SW480 (cell line): Measurements from ENCODE around the gene LRRK1.

Experiments used
- DNase-seq: peaks from one replicate; pipeline ENCODE4 v3.0.0-alpha.2; 2016; ENCODE audit warnings: low spot score

The LRRK1 gene

DNA sequence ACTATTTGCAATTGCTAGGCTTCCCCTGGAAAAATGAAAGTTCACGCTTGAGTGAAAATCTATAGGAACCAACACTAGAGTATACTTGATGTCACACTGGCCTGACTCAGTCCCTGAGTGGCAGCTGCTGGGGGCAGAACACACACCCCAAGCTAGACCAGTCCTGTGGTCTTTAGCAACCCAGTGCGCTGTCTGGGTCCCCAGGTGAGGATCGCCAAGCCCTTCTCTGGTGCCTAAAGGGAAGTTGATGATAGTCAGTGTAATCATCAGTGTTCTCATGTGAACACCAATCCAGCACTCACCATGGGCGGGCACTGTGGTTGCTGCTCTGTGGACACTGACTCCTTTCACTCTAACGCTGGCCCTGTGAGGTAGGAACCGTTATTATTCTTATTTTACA, 28.3 kb upstream of the LRRK1 start:
- no peak for DNase-seq

DNA sequence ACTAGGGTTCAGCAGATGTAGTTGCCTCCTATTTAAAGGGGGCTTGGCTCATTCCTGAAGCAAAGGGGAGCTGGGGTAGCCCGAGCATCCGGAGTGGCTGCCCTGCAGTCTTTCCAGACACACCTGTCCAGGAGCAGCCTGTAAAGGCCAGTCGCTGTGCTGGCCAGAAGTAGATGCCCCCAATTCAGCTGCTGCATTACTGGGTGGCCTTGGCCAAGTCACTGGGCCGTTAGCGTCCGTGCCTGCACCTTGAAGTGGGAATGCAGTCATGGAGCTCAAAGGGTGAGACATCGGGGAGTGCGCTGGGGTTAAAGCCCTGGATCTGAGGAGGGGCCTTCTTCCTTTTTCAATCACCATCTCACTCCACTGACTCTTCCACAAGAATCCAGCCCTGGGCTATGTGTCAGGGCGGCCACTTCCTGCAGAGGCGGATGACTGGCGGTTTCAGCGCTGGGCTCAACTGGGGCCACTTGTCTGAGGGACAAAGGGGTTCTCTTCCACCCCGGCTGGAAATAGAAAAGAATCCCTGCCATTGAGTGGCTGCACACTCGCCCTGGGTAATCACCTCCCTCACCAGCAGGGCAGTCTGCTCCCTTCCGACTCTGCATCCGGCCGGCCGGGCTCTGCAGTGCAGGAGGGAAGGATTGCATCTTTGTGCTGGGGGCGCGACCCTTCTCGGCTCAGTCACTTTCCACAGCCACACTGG, 27.7 kb upstream of the LRRK1 start:
- DNase-seq = no peak

- no peak for DNase-seq
These were observed 27.2 kb upstream of the LRRK1 start for GRCh38 chr15:100892013-100892355.

GRCh38 chr15:100893261-100893963, 25.7 kb upstream of the LRRK1 start:
- DNase-seq = no peak

- no peak for DNase-seq
These were observed 25.2 kb upstream of the LRRK1 start for GRCh38 chr15:100893964-100894295.

GRCh38 chr15:100895721-100896120, 23.4 kb upstream of the LRRK1 start:
- no peak for DNase-seq

- DNase-seq = no peak
These were observed 21.7 kb upstream of the LRRK1 start for GRCh38 chr15:100897221-100898151.

- no peak for DNase-seq
These were observed 21.0 kb upstream of the LRRK1 start for GRCh38 chr15:100898152-100898490.

DNA sequence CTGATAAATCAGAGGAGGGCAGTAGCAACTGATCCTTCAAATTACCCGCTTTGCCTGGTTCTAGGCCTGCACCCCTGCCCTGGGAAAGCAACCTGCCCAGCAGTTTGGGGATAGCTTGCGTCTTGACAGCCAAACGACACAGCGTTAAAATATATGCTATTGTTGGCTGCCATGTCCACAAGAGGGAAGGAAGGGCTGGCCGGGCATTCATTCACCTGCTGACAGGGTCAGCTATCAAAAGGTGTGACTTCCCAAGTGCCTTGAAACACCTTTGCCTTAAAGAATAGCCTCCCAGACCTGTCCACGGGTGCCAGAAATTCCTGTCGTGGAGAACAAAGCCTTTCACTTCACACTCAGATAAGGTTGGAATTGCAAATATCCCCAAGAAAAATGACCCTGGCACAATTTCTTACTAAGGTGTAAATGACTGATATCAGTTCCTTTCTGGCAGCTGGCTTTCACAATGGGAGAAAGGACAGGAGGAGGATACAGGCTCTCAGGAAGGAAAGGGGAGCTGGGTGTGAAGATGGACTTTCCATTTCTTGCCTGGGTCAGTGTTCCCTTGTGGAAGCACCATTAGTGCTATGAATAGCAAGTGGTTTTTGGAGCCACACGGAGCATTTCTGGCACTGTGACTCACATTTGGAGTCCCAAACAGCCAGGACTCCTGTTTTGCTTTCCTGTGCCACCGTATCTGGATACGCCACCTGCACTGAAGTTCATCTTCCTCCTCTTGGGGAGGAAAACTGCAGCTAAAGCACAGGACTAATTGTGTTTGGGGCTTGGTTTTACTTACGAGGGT, 20.3 kb upstream of the LRRK1 start:
- DNase-seq = no peak

- no peak for DNase-seq
These were observed 19.6 kb upstream of the LRRK1 start for GRCh38 chr15:100899601-100900000.

GRCh38 chr15:100900136-100900794, 18.9 kb upstream of the LRRK1 start:
- no peak for DNase-seq

DNA sequence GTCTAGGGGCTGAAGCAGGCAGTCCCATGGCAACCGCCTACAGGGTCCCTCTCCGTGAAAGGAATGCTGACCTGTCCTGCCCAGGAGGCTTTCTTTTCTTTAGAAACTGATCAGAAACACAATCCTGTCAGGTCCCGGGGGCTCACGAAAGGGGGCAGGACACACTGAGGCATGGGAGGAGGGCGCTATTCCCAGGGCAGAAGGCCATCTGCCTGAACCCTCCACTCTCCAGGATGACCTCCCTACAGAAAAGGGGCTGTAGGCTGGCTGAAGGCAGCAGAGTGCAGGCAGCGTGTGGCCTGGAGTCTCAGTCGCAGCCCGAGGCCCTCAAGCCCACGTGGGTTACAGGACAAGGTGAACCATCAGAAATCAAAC, 18.4 kb upstream of the LRRK1 start:
- no peak for DNase-seq

DNA sequence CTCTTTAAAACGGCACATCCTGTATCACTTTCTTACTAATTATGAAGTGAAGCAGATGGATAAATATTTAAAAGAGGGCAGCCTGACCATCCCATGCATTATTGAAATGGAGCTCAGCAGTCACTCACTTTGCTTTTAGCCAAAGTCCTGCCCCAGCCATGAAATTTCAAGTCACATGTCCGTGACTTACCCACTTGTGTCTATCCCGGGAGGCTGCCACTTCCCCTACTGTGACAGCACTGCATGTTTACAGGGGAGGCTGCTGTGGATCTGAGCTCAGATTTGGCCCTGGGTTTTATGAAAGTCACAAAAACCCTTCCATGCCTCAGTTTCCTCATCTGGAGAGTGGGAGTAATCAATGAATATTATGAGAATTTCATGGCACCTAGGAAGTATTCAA, 17.9 kb upstream of the LRRK1 start:
- no peak for DNase-seq

- DNase-seq = no peak
These were observed 17.3 kb upstream of the LRRK1 start for GRCh38 chr15:100901702-100902435.

DNA sequence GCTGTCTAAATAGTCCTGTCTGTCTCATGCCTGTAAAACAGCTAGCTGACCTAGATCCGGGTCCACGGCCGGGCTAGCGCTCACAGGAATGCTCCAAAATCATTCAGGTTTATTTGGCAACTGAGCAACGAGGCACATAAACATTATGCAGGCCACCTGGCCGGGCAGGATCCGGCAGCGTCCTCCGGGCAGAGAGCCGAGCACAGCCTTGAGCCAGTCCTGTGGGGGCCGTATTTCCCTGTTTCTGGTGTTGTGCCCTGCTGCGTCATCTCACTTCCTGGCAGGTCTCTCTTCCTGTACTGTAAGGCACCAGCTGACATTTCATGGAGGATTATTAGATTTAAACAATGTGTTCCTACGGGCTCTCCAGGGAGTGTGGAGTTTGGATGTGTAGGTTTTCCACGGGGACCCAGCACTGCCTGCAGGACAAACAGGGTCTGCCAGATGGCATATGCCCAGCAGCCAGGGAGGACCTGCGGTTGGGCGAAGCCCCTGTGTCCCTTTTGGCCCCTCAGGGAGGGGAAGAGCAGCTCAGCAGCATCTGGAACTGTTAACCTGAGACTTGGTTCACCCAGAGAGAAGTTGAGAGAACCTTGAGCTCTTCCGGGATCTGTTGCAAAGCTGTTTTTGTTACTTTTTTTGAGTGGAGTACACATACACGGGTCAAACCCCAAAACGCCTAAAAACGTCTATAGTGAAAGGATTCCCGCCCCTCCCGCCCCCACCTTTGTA, 16.6 kb upstream of the LRRK1 start:
- no peak for DNase-seq

DNA sequence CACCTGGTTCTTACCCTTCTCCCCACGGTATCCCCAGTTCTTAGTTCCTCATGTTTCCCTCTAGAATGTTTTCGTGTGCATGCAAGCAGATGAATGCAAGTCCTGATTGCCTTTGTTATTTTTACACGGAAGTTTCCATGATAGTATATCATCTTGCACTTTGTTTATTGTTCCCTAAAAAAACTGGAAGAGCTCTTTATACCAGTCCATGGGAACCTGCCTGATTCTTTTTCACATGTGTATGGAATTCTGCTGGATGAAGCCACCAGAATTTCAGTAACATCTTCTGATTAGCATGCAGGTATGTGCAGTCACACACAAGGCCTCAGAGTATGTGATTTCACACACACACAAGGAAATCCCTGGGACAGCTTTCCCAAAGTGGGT, 16.0 kb upstream of the LRRK1 start:
- no peak for DNase-seq

DNA sequence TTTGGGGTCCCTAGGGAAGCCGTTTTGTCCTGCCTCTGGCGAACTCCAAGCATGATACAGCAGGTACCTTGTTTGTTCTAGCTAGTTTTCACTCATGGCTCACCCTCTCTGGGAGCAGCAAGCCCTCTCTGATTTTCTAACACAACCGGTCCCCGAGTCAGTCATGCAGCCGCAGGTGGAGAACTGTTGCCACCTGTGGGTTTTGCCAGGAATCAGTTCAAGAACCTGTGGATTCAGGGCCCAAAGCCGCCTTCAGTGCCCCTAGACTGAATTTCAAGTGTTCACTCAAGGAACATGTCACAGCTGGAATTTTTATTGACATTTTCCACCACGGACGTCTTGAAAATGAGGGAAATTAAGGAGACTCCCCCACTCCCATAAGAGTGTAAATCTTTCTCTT, 13.3 kb upstream of the LRRK1 start:
- DNase-seq = no peak

DNA sequence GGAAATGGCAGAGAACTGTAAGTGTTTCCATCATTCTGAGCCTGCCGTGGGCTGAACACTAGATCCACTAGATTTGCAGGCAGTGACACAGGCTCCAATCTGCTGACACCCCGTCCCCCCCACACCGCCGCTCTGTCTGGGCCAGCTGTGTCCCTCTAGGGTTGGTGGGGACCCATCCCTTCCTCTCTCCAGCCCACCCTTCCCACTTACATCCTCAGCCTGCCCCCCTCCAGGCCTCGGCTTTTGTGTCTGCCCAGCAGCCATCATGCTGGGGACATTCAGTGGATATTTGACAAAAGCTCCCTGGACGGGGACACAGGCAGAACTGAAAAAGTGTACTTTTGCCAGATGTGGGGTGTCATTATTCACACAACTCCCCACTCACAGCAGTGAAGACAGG, 10.7 kb upstream of the LRRK1 start:
- DNase-seq = no peak

DNA sequence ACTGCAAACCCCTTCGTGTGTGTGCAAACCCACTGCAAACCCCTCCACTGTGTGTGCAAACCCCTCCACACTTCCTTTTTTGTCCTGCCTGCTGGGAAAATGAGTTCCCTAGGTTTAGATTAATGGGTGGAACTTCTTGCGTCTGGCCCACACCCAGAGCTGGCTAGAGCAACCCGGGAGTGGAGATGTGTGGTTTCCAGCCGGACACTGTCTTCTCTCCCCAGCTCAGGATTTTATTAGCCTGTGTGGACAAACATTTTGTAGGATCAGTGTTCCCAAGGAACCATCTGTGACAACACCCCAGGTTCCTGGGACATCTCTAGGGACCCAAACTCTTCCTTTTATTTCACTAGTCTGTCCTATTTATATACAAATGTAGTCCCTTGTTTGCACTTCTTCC, 9.6 kb upstream of the LRRK1 start:
- DNase-seq = no peak
